Stomach (tissue), 9 donors: ENCODE measurements around the gene PCDH15. TPM values are rescaled to one million over a fixed set of nuclear protein-coding genes. Genes with fewer than 3 reads are reported as not detected.

Experiments
- DNase-seq, 2 donors: peaks; one replicate each; pipeline versions ENCODE4 v3.0.0 to v3.0.0-alpha.2; 2013 to 2019
- H3K27ac ChIP-seq, 5 donors: fragments of 200-600 bp in 4 of 5; sonication (generic) in 4 of 5; one replicate each; pipeline ENCODE4 v1.5.1; 2013 to 2019; ENCODE audit warnings: mild to moderate bottlenecking in 1 of 5, moderate library complexity in 1 of 5
- H3K27me3 ChIP-seq, 3 donors: fragments of 200-600 bp; sonication (generic); one replicate each; pipeline ENCODE4 v1.5.1; 2017 to 2019; ENCODE audit warnings: mixed run types in 1 of 3
- H3K36me3 ChIP-seq, 4 donors: fragments of 200-600 bp; sonication (generic); 1 replicate in 3 of 4; 2 replicates in 1 of 4; pipeline ENCODE4 v1.5.1; 2016 to 2019
- H3K4me1 ChIP-seq, 4 donors: fragments of 200-600 bp; sonication (generic); one replicate each; pipeline ENCODE4 v1.5.1; 2016 to 2019
- H3K4me3 ChIP-seq, 4 donors: fragments of 200-600 bp; sonication (generic) in 3 of 4; one replicate each; pipeline ENCODE4 v1.5.1; 2016 to 2019; ENCODE audit warnings: mild to moderate bottlenecking in 1 of 4
- H3K9me3 ChIP-seq, 4 donors: fragments of 200-600 bp; sonication (generic); one replicate each; pipeline ENCODE4 v1.5.1; 2016 to 2019
- EP300 ChIP-seq: sonication (generic); formaldehyde crosslinking; IDR thresholded peaks from one replicate; pipeline ENCODE4 v1.6.1; 2017; ENCODE audit warnings: antibody characterized with exemption
- POLR2A ChIP-seq, 4 donors: fragments of 450-650 bp; IDR thresholded peaks; one replicate each; pipeline ENCODE4 v1.6.1; 2016; ENCODE audit warnings: antibody characterized with exemption in 4 of 4, control low read depth in 2 of 4, mild to moderate bottlenecking in 1 of 4, moderate library complexity in 1 of 4
- POLR2AphosphoS5 ChIP-seq, 3 donors: sonication (generic); formaldehyde crosslinking; IDR thresholded peaks; one replicate each; pipeline ENCODE4 v1.6.1; 2016; ENCODE audit warnings: antibody characterized with exemption in 3 of 3
- WGBS, 5 donors: extraction: QIAGEN DNeasy Blood & Tissue Kit in 3 of 5; methylation state at CpG; one replicate each; pipeline versions ENCODE4 v1.1.5 to v1.1.7; 2013 to 2018; 5-methylcytosine and 5-hydroxymethylcytosine counted together
- intact Hi-C: fragments of 100-400 bp; cut with DNase I; formaldehyde crosslinking; loops from one replicate; pipeline ENCODE4 v1.15.1; 2023; ENCODE audit warnings: low total_unique reads
- polyA plus RNA-seq, 3 donors: library from polyadenylated mRNA; stranded (reverse); fragments of 200-250 nt; gene quantifications; one replicate each; pipeline ENCODE4 v1.2.3, GENCODE V29; 2013
- total RNA-seq, 5 donors: library from RNA; depleted of rRNA; stranded (reverse); fragments of >200 nt; gene quantifications; one replicate each; pipeline versions ENCODE4 v1.1.0 to v1.2.3, GENCODE V29; 2014 to 2016
- TF ChIP-seq, protein P1 (sequence below), 7 experiments: fragments of 450-650 bp in 4 of 7; fragments of 200-600 bp in 3 of 7; sonication (generic) in 3 of 7; IDR thresholded peaks; one replicate each; pipeline ENCODE4 v1.5.1; 2016 to 2019; ENCODE audit warnings: antibody characterized with exemption in 7 of 7, control low read depth in 2 of 7, mild to moderate bottlenecking in 1 of 7
- donor health status: healthy with polysubstance abuse.
- donor health status: Bipolar disorder and iron deficiency.
- donor health status: healthy.

The PCDH15 gene
- total and polyA plus RNA-seq, 8 donors, result 3.7 TPM; not detected in 7

DNA sequence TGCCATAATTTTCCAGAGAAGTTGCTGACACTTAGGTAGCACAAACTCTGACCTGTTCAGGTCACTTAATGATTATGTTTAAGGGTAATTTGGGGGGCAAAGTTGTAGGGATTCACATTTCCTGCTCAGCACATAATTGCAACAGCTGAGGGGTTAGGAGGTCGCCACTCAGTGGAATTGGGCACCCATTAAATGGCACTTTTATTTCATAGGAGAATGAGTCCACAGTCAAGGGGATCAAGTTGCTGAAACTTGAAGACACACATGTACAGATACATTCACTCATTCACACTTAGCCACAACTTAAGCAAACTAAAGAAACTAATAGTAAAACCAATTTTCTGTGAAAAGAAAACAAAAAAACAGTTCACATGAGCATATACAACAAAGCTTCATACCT lies 1.5 kb downstream of the PCDH15 start:
- Histone ChIP-seq H3K4me3 (no peak overlapping the region), H3K36me3 (no peaks in the 10 kb centered on the region), H3K27ac (no peak overlapping the region), H3K4me1 (no peaks in the 10 kb centered on the region), H3K27me3 (no peaks in the 10 kb centered on the region), H3K9me3 (no peaks in the 10 kb centered on the region)
- TF ChIP-seq POLR2AphosphoS5 (IDR thresholded peaks at IDR 0.05) (no peak), EP300 (no peak), POLR2A (IDR thresholded peaks at IDR 0.05) (no peak)
- TF ChIP-seq, protein P1, sequence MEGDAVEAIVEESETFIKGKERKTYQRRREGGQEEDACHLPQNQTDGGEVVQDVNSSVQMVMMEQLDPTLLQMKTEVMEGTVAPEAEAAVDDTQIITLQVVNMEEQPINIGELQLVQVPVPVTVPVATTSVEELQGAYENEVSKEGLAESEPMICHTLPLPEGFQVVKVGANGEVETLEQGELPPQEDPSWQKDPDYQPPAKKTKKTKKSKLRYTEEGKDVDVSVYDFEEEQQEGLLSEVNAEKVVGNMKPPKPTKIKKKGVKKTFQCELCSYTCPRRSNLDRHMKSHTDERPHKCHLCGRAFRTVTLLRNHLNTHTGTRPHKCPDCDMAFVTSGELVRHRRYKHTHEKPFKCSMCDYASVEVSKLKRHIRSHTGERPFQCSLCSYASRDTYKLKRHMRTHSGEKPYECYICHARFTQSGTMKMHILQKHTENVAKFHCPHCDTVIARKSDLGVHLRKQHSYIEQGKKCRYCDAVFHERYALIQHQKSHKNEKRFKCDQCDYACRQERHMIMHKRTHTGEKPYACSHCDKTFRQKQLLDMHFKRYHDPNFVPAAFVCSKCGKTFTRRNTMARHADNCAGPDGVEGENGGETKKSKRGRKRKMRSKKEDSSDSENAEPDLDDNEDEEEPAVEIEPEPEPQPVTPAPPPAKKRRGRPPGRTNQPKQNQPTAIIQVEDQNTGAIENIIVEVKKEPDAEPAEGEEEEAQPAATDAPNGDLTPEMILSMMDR (IDR thresholded peaks at IDR 0.05), result no peak
- DNase-seq, result no peak
- 31 to 67% (median 57%) methylated on average over 1 of the region's 1 CpG for WGBS, 5 donors
- intact Hi-C loops, result no loop called here

DNA sequence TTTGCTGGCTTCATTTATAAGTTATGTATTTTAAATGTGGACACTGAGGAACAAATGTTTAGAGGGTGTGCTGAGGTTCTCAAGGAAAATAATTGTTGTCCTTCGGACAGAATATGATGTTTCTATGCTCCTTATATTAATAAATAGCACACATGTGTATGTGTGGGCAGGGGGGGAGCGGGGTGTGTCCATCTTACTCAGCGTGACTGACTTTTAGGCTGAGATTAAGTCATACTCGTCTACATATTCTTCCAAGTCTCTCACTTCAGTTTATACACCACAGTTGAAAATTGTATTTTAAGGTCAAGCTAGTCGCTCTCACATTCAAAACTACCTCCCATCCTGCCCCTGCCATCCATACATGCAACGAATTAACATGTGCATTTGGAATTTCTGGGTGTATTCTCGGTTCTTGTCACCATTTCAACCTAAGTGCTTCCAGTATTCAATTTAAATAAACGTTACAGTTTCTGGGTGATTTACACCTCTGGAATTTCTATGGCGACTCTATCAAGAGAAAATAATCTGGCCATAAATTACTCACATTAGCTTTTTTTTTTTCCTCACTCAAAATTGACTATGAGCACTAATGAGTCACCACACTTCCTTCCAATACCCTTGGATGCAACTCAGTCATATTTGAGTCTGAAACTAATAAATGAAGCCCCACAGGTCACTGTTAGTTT lies 3.3 kb downstream of the PCDH15 start:
- TF ChIP-seq POLR2AphosphoS5 (IDR thresholded peaks at IDR 0.05) (no peak), EP300 (no peak), POLR2A (IDR thresholded peaks at IDR 0.05) (no peak)
- TF ChIP-seq, protein P1 (IDR thresholded peaks at IDR 0.05), result no peak
- no peak overlapping the region for H3K4me3 ChIP-seq
- no peaks in the 10 kb centered on the region for H3K36me3 ChIP-seq
- WGBS, 5 donors, result 60 to 66% (median 61%) methylated on average over 9 of the region's 9 CpGs
- no peak for DNase-seq
- H3K9me3 ChIP-seq, result no peaks in the 10 kb centered on the region
- H3K27me3 ChIP-seq, result no peaks in the 10 kb centered on the region
- no peak overlapping the region for H3K27ac ChIP-seq
- no peaks in the 10 kb centered on the region for H3K4me1 ChIP-seq
- intact Hi-C loops, result no loop called here

DNA sequence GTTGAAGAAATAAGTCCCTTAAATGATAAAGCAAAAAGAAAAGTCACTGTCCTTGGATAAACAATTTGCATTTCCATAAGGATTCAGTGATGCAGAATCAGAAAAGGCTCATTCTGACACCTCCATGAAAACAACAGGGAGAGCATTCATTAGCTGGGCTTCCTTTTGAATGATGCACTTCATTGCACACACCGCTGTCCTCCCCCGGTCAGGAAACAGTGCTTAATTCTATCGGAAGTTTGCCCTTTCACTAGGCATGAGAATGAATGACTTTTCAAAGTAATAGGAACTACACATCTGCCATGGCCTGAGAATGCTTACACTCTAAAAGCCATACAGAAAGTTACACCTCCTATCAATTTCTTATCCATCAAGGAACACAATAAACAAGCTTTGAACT lies 4.2 kb downstream of the PCDH15 start:
- Histone ChIP-seq H3K27me3 (no peaks in the 10 kb centered on the region), H3K27ac (no peak overlapping the region), H3K4me3 (no peak overlapping the region), H3K9me3 (no peaks in the 10 kb centered on the region), H3K4me1 (no peaks in the 10 kb centered on the region), H3K36me3 (no peaks in the 10 kb centered on the region)
- intact Hi-C loops, result no loop called here
- TF ChIP-seq POLR2A (IDR thresholded peaks at IDR 0.05), result no peak
- WGBS, 5 donors, result 57 to 78% (median 71%) methylated on average over 3 of the region's 3 CpGs
- no peak for DNase-seq

DNA sequence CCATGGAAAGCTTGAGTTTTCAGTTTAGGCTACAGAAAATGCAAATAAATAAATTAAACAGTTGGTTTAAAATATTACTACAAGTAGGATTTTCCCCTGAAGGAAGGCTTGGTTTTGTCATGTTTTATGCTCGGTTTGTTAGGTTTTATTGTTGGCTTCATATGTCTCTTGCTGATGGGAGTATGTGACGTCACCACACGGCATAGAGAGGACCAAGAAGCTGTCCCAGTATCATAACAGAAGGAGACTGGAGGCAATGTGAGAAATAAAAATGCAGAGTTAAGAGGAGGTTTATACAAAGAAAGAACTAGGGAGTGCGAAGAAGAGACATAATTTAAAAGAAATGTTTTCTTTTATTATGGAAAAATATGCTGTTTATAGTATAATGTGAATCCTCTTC lies 24.4 kb downstream of the PCDH15 start:
- TF ChIP-seq, protein P1 (IDR thresholded peaks at IDR 0.05), result no peak
- TF ChIP-seq EP300, result no peak
- no peak for TF ChIP-seq POLR2AphosphoS5 (IDR thresholded peaks at IDR 0.05)
- no peak for TF ChIP-seq POLR2A (IDR thresholded peaks at IDR 0.05)
- H3K4me3 ChIP-seq, result no peak overlapping the region
- H3K27me3 ChIP-seq, result no peaks in the 10 kb centered on the region
- no peaks in the 10 kb centered on the region for H3K4me1 ChIP-seq
- intact Hi-C loops, result no loop called here
- no peaks in the 10 kb centered on the region for H3K9me3 ChIP-seq
- no peak overlapping the region for H3K27ac ChIP-seq
- no peak for DNase-seq
- H3K36me3 ChIP-seq, result no peaks in the 10 kb centered on the region
- WGBS, 5 donors, result 79 to 91% (median 89%) methylated on average over 4 of the region's 4 CpGs

DNA sequence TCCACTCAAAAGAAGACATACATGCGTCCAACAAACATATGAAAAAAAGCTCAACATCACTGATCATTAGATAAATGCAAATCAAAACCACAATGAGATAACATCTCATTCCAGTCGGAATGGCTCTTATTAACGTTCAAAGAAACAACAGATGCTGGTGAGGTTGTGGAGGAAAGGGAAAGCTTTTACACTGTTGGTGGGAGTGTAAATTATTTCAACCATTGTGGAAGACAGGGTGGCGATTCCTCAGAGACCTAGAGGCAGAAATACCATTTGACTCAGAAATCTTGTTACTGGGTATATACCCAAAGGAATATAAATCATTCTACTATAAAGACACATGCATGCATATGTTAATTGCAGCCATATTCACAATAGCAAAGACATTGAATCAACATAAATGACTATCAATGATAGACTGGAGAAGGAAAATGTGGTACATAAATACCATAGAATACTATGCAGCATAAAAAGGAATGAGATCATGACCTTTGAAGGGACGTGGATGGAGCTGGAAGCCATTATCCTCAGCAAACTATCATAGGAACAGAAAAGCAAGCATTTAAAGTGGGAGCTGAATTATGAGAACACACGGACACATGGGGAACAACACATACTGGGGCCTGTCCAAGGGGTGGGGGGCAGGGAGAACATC lies 28.4 kb downstream of the PCDH15 start:
- Histone ChIP-seq H3K27ac (no peak overlapping the region), H3K9me3 (no peaks in the 10 kb centered on the region), H3K4me3 (no peak overlapping the region), H3K36me3 (no peaks in the 10 kb centered on the region), H3K4me1 (no peaks in the 10 kb centered on the region), H3K27me3 (no peaks in the 10 kb centered on the region)
- intact Hi-C loops, result no loop called here
- no peak for DNase-seq
- TF ChIP-seq POLR2A (IDR thresholded peaks at IDR 0.05), result no peak
- TF ChIP-seq, protein P1 (IDR thresholded peaks at IDR 0.05), result no peak
- no peak for TF ChIP-seq POLR2AphosphoS5 (IDR thresholded peaks at IDR 0.05)
- TF ChIP-seq EP300, result no peak
- 73 to 79% (median 75%) methylated on average over 6 of the region's 6 CpGs for WGBS, 5 donors
